NT2/D1 (cell line): Measurements from ENCODE around the gene EIF4E3.

Experiments
- SUZ12 ChIP-seq: IDR thresholded peaks from 2 replicates; pipeline ENCODE4 v1.6.1; 2011; ENCODE audit not compliant: insufficient read length, insufficient read depth; ENCODE audit errors: extremely low read depth
- ZNF274 ChIP-seq: IDR thresholded peaks from 2 replicates; pipeline ENCODE4 v1.6.1; 2011; ENCODE audit warnings: mild to moderate bottlenecking, low read depth, low read length

DNA sequence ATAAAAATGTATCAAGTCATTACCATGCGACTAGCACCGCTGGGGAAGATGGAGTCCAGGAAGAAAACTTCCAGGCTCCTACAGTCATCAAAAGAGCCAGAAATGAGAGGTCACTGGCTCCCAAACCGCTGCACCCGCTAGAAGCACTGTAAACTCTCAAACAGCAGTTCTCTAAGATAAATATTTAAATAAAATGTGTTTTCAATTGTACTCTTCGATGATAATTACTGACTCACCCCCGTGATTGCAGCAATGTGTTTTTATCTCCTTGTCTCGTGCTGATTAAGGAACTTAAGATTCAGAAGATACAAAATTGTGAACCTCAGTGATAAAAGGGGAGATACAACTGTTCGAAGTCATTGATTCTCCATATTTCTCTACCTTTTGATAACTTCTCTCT is 95.9 kb downstream of the EIF4E3 start:
- TF ChIP-seq ZNF274 (no peak), SUZ12 (no peak)
